HEK293T (cell line): ENCODE measurements around the gene CHRND.

Experiments
- BHLHE40 ChIP-seq: fragments of 450-650 bp; IDR thresholded peaks from 2 replicates; pipeline ENCODE4 v1.6.1; 2016; ENCODE audit warnings: mild to moderate bottlenecking, moderate library complexity, borderline replicate concordance
- FOXM1 ChIP-seq: fragments of 450-650 bp; IDR thresholded peaks from 2 replicates; pipeline ENCODE4 v1.6.1; 2017; ENCODE audit warnings: mild to moderate bottlenecking, borderline replicate concordance
- SP1 ChIP-seq: fragments of 450-650 bp; IDR thresholded peaks from 2 replicates; pipeline ENCODE4 v1.6.1; 2017

GRCh38 chr2:232533944-232534710 is 8.2 kb downstream of the CHRND start:
- no peak for TF ChIP-seq SP1
- TF ChIP-seq BHLHE40, result no peak
- no peak for TF ChIP-seq FOXM1
